Endothelial cell of umbilical vein (primary cell): ENCODE data around the gene ASMTL. TPM values are rescaled to one million over a fixed set of nuclear protein-coding genes. Genes with fewer than 3 reads are reported as not detected.

ENCODE experiments used
- BruUV-seq: library from RNA; stranded (reverse); fragments of 400-500 nt; replicated peaks from 2 replicates; lab custom pipeline; 2021; lab: Mats Ljungman, UMichigan
- CTCF ChIA-PET: fragments of 300-600, 350-600 bp; sonication (Branson Sonifier 250); formaldehyde crosslinking; loops from one replicate; lab custom pipeline; 2021; ENCODE audit warnings: antibody characterized with exemption, inconsistent platforms; lab: Charles Lee
- POLR2A ChIA-PET: fragments of 300-600, 350-600 bp; sonication (Branson Sonifier 250); formaldehyde crosslinking; loops from one replicate; lab custom pipeline; 2021; ENCODE audit warnings: antibody characterized with exemption, inconsistent platforms; lab: Charles Lee
- DNase-seq: peaks from one replicate; pipeline ENCODE4 v3.0.0-alpha.2; 2011; ENCODE audit warnings: low read depth, low spot score
- FAIRE-seq: peaks from 2 replicates; lab custom pipeline; 2011; peaks lifted over from hg19 to GRCh38; lab: Jason Lieb, UNC
- H2AFZ ChIP-seq: 2 replicates; pipeline ENCODE4 v1.6.0; 2012; ENCODE audit warnings: low read depth, low read length, control low read depth, inconsistent platforms
- H3K27ac ChIP-seq: 2 replicates; pipeline ENCODE4 v1.5.1; 2011; ENCODE audit warnings: low read depth, mild to moderate bottlenecking, control low read depth, low read length, moderate library complexity; ENCODE audit not compliant: insufficient read depth
- H3K27me3 ChIP-seq, 2 experiments: 2 replicates each; pipeline versions ENCODE4 v1.6.0 to v1.6.1; 2011; ENCODE audit warnings: low read length in 2 of 2, mixed read lengths in 1 of 2; ENCODE audit not compliant: control insufficient read depth in 2 of 2, insufficient read depth in 2 of 2
- H3K36me3 ChIP-seq, 2 experiments: 2 replicates in 1 of 2; 3 replicates in 1 of 2; pipeline ENCODE4 v1.5.1; 2011; ENCODE audit warnings: low read length in 2 of 2, mild to moderate bottlenecking in 1 of 2, moderate library complexity in 1 of 2; ENCODE audit not compliant: control insufficient read depth in 2 of 2, insufficient read depth in 2 of 2; ENCODE audit errors: extremely low read depth in 1 of 2
- H3K4me1 ChIP-seq: 3 replicates; pipeline ENCODE4 v1.5.1; 2011; ENCODE audit warnings: mild to moderate bottlenecking, low read length; ENCODE audit not compliant: control insufficient read depth, insufficient read depth; ENCODE audit errors: extremely low read depth
- H3K4me2 ChIP-seq: 2 replicates; pipeline ENCODE4 v1.6.1; 2011; ENCODE audit warnings: low read length, control low read depth, mixed read lengths; ENCODE audit not compliant: insufficient read depth
- H3K4me3 ChIP-seq, 3 experiments: fragments of 200-600 bp in 1 of 3; sonication (generic), shearing (Covaris generic) in 1 of 3; replicated peaks in 1 of 3; 2 replicates each; pipeline ENCODE4 v1.5.1; 2011 to 2016; ENCODE audit warnings: control low read depth in 3 of 3, low read length in 3 of 3, mild to moderate bottlenecking in 2 of 3, inconsistent platforms in 1 of 3, low read depth in 1 of 3, moderate library complexity in 1 of 3; ENCODE audit not compliant: insufficient read depth in 1 of 3
- H3K79me2 ChIP-seq: 2 replicates; pipeline ENCODE4 v1.6.0; 2012; ENCODE audit warnings: low read length, inconsistent platforms; ENCODE audit not compliant: control insufficient read depth, insufficient read depth
- H3K9ac ChIP-seq: replicated peaks from 2 replicates; pipeline ENCODE3; 2011; ENCODE audit warnings: low read length, control low read depth; ENCODE audit not compliant: insufficient read depth; ENCODE audit errors: extremely low read depth
- H3K9me1 ChIP-seq: replicated peaks from 3 replicates; pipeline ENCODE4 v1.6.0; 2011; ENCODE audit warnings: mild to moderate bottlenecking, low read length; ENCODE audit not compliant: control insufficient read depth, insufficient read depth; ENCODE audit errors: extremely low read depth
- H3K9me3 ChIP-seq: replicated peaks from 2 replicates; pipeline ENCODE4 v1.5.1; 2012; ENCODE audit warnings: low read length, inconsistent platforms; ENCODE audit not compliant: control insufficient read depth, insufficient read depth
- H4K20me1 ChIP-seq: replicated peaks from 2 replicates; pipeline ENCODE3; 2011; ENCODE audit warnings: mild to moderate bottlenecking, low read length; ENCODE audit not compliant: control insufficient read depth, insufficient read depth; ENCODE audit errors: extremely low read depth
- CTCF ChIP-seq, 2 donors: IDR thresholded peaks; 1 replicate in 1 of 2; 2 replicates in 1 of 2; pipeline ENCODE4 v1.5.1; 2011; ENCODE audit warnings: low read length in 2 of 2, mild to moderate bottlenecking in 2 of 2, moderate library complexity in 2 of 2, control low read depth in 1 of 2, inconsistent platforms in 1 of 2, low read depth in 1 of 2; ENCODE audit not compliant: insufficient read depth in 1 of 2; ENCODE audit errors: extremely low read depth in 1 of 2
- EZH2 ChIP-seq: IDR thresholded peaks from 2 replicates; pipeline ENCODE4 v1.6.1; 2012; ENCODE audit warnings: borderline replicate concordance, low read depth, mild to moderate bottlenecking, moderate library complexity, low read length, inconsistent platforms; ENCODE audit not compliant: severe bottlenecking
- FOS ChIP-seq: IDR thresholded peaks from 2 replicates; pipeline ENCODE4 v1.6.1; 2011; ENCODE audit warnings: mild to moderate bottlenecking, low read length, moderate library complexity, borderline replicate concordance; ENCODE audit not compliant: insufficient read depth
- GATA2 ChIP-seq: IDR thresholded peaks from 2 replicates; pipeline ENCODE4 v1.7.0; 2011; ENCODE audit warnings: low read depth, mild to moderate bottlenecking, moderate library complexity, mixed read lengths, low read length; ENCODE audit not compliant: insufficient read length, insufficient read depth
- JUN ChIP-seq: IDR thresholded peaks from 2 replicates; pipeline ENCODE4 v1.6.1; 2011; ENCODE audit warnings: borderline replicate concordance, low read depth; ENCODE audit not compliant: insufficient read length, insufficient read depth
- MAX ChIP-seq: IDR thresholded peaks from 2 replicates; pipeline ENCODE4 v1.6.1; 2011; ENCODE audit not compliant: insufficient read depth, insufficient read length
- MYC ChIP-seq: IDR thresholded peaks from one replicate; pipeline ENCODE4 v1.6.1; 2011; ENCODE audit warnings: mild to moderate bottlenecking, low read depth, low read length
- POLR2A ChIP-seq: IDR thresholded peaks from 2 replicates; pipeline ENCODE4 v1.6.1; 2012; ENCODE audit warnings: low read depth, mild to moderate bottlenecking, control low read depth, low read length
- POLR2AphosphoS5 ChIP-seq: IDR thresholded peaks from 2 replicates; pipeline ENCODE4 v1.6.1; 2012; ENCODE audit warnings: low read depth, mild to moderate bottlenecking, control low read depth, low read length, moderate library complexity; ENCODE audit not compliant: insufficient read depth
- dilution Hi-C: fragments of 300-500 bp; cut with MboI; formaldehyde crosslinking; loops from one replicate; pipeline ENCODE4 v1.15.0; 2019; ENCODE audit warnings: low sequenced_read_pairs; ENCODE audit not compliant: extremely low pct_ligation_motif_present
- intact Hi-C: fragments of 100-400 bp; cut with micrococcal nuclease; formaldehyde crosslinking; loops from one replicate; pipeline ENCODE4 v1.10.0; 2022
- polyA plus RNA-seq, 4 experiments: library from polyadenylated mRNA; depleted of rRNA in 3 of 4; stranded (reverse) in 3 of 4; unstranded in 1 of 4; fragments of >200 nt; gene quantifications; 2 replicates each; pipeline versions ENCODE4 v1.2.1 to v1.2.3, GENCODE V29; 2011 to 2012; ENCODE audit warnings: missing spikeins in 1 of 4
- total RNA-seq: library from RNA; stranded (reverse); gene quantifications from 2 replicates; pipeline ENCODE4 v1.2.3, GENCODE V29; 2021

Gene ASMTL
- total and polyA plus RNA-seq, 2 donors (not counting 3 experiments of a cell fraction or from before 2014, with no cell fraction given) = 27.1 to 29.9 TPM

GRCh38 chrX:1412551-1413161, 40.1 kb downstream of the ASMTL start:
- no peaks in the 10 kb centered on the region for H3K4me1 ChIP-seq
- H3K9me1 ChIP-seq = no peaks in the 10 kb centered on the region
- no peak overlapping the region for H3K9ac ChIP-seq
- DNase-seq = no peak
- intact Hi-C loops (no loop called here), dilution Hi-C loops (no loop called here)
- H3K79me2 ChIP-seq = no peaks in the 10 kb centered on the region
- POLR2A ChIA-PET = no interaction called here
- H2AFZ ChIP-seq = no peak overlapping the region
- no peak for FAIRE-seq
- no peaks in the 10 kb centered on the region for H4K20me1 ChIP-seq
- H3K4me3 ChIP-seq = no peak overlapping the region
- H3K36me3 ChIP-seq = peaks cover 0 to 30% of the 10 kb centered on the region in 2 experiments
- TF ChIP-seq GATA2 = no peak
- no peak for TF ChIP-seq POLR2AphosphoS5
- no peak for TF ChIP-seq MAX
- TF ChIP-seq FOS = no peak
- TF ChIP-seq POLR2A = no peak
- no peak for TF ChIP-seq JUN
- TF ChIP-seq EZH2 = no peak
- TF ChIP-seq MYC = no peak
- no peak for TF ChIP-seq CTCF (IDR thresholded peaks at IDR 0.05; ENCODE audit: extremely low read depth in 1 of 2, insufficient read depth in 1 of 2, low read depth in 1 of 2, low read length in 2 of 2)
- no TSS peak for BruUV-seq
- no peaks in the 10 kb centered on the region for H3K27me3 ChIP-seq
- H3K4me2 ChIP-seq = no peak overlapping the region
- H3K9me3 ChIP-seq = no peaks in the 10 kb centered on the region
- no peak overlapping the region for H3K27ac ChIP-seq
- CTCF ChIA-PET = no interaction called here
